Measurements from ENCODE around the gene ANKDD1B.

Gene ANKDD1B

DNA sequence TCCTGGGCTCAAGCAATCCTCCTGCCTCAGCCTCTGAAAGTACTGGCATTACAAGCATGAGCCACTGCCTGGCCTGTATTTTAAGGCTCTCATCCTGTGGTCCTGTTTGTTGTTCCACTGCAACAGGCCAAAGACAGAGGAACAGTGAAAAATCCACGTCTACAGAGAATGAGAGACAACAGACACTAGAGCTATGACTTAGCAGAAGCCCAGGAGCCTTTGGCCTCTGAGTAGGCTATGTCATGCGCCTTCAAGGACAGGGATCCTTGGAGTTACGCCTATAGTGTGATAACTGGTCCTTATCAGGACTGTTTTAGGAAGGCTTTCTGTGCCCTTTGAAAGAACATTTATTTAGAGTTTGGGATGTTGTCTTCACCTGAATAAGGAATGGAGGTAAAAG is 95.5 kb downstream of the ANKDD1B start:
- TF ChIP-seq FOXM1 (IDR thresholded peaks at IDR 0.05; ENCODE audit: borderline replicate concordance, low read depth) (no peak), NFIC (IDR thresholded peaks at IDR 0.05) (no peak), TEAD4 (IDR thresholded peaks at IDR 0.05) (no peak)
- TF ChIP-seq, protein P1, sequence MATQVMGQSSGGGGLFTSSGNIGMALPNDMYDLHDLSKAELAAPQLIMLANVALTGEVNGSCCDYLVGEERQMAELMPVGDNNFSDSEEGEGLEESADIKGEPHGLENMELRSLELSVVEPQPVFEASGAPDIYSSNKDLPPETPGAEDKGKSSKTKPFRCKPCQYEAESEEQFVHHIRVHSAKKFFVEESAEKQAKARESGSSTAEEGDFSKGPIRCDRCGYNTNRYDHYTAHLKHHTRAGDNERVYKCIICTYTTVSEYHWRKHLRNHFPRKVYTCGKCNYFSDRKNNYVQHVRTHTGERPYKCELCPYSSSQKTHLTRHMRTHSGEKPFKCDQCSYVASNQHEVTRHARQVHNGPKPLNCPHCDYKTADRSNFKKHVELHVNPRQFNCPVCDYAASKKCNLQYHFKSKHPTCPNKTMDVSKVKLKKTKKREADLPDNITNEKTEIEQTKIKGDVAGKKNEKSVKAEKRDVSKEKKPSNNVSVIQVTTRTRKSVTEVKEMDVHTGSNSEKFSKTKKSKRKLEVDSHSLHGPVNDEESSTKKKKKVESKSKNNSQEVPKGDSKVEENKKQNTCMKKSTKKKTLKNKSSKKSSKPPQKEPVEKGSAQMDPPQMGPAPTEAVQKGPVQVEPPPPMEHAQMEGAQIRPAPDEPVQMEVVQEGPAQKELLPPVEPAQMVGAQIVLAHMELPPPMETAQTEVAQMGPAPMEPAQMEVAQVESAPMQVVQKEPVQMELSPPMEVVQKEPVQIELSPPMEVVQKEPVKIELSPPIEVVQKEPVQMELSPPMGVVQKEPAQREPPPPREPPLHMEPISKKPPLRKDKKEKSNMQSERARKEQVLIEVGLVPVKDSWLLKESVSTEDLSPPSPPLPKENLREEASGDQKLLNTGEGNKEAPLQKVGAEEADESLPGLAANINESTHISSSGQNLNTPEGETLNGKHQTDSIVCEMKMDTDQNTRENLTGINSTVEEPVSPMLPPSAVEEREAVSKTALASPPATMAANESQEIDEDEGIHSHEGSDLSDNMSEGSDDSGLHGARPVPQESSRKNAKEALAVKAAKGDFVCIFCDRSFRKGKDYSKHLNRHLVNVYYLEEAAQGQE (IDR thresholded peaks at IDR 0.05; ENCODE audit: low read depth), result no peak

DNA sequence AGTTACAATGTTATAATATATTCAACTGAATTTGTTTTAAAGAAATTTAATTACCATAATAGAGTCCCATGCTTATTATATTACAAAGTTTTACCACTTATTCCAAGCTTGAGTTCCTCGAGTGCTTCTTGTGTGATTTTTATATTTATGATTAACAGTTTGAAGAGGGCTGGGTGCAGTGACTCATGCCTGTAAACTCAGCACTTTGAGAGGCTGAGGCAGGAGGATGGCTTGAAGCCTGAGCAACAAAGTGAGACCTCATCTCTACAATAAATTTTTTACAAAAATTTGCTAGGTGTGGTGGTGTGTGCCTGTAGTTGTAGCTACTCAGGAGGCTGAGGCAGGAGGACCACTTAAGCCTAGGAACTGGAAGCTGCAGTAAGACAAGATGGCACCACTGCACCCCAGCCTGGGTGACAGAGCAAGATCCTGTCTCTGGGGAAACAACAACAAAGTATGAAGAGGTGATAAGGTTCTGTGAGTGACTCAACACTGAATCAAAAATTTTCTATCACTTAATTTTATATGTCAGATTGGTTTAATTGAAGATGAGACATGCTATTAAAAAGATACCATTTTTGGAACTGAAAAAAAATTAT is 96.8 kb downstream of the ANKDD1B start:
- TF ChIP-seq TCF12 (IDR thresholded peaks at IDR 0.05; ENCODE audit: low read depth), result no peak

DNA sequence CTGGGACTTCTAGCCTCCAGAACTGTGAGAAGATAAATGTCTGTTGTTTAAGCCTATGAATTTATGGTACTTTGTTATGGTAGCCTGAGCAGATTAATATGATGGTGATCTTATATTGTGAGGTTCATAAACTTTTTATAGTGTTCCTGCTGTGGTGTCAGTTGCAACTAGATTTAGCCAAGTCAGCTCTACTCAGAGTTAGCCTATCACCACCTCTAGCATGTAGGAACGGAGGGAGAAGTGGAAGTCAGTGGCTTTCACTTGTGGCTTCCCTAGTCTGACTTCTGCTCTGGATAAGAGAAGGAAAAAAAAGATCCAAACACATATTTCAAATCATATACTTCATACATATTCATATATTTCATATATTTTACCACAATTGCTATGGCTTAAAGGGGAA is 99.4 kb downstream of the ANKDD1B start:
- TF ChIP-seq NFIC (IDR thresholded peaks at IDR 0.05) (no peak), ZBTB7A (IDR thresholded peaks at IDR 0.05; ENCODE audit: low read depth) (no peak), MAX (IDR thresholded peaks at IDR 0.05) (no peak), CEBPB (IDR thresholded peaks at IDR 0.05) (no peak), EGR1 (IDR thresholded peaks at IDR 0.05) (no peak), TAF1 (IDR thresholded peaks at IDR 0.05; ENCODE audit: low read depth) (no peak), TEAD4 (IDR thresholded peaks at IDR 0.05) (no peak), RAD21 (IDR thresholded peaks at IDR 0.05; ENCODE audit: low read depth) (no peak)
- TF ChIP-seq, protein P2, sequence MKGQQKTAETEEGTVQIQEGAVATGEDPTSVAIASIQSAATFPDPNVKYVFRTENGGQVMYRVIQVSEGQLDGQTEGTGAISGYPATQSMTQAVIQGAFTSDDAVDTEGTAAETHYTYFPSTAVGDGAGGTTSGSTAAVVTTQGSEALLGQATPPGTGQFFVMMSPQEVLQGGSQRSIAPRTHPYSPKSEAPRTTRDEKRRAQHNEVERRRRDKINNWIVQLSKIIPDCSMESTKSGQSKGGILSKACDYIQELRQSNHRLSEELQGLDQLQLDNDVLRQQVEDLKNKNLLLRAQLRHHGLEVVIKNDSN (IDR thresholded peaks at IDR 0.05), result no peak

GRCh38 chr5:75711151-75711550 is 99.9 kb downstream of the ANKDD1B start:
- TF ChIP-seq EP300 (IDR thresholded peaks at IDR 0.05; ENCODE audit: borderline replicate concordance) (no peak), CEBPB (IDR thresholded peaks at IDR 0.05) (no peak)

- no peak for TF ChIP-seq FOXM1 (IDR thresholded peaks at IDR 0.05; ENCODE audit: borderline replicate concordance, low read depth)
- no peak for TF ChIP-seq NFIC (IDR thresholded peaks at IDR 0.05)
- TF ChIP-seq EP300 (IDR thresholded peaks at IDR 0.05; ENCODE audit: borderline replicate concordance), result no peak
- no peak for TF ChIP-seq MAX (IDR thresholded peaks at IDR 0.05)
- no peak for TF ChIP-seq YY1 (IDR thresholded peaks at IDR 0.05; ENCODE audit: low read depth)
- no peak for TF ChIP-seq TAF1 (IDR thresholded peaks at IDR 0.05; ENCODE audit: low read depth)
- no peak for TF ChIP-seq RAD21 (IDR thresholded peaks at IDR 0.05; ENCODE audit: low read depth)
- no peak for TF ChIP-seq TCF12 (IDR thresholded peaks at IDR 0.05; ENCODE audit: low read depth)
- TF ChIP-seq EGR1 (IDR thresholded peaks at IDR 0.05), result no peak
Measured at GRCh38 chr5:75712091-75712490, 100.8 kb downstream of the ANKDD1B start.

DNA sequence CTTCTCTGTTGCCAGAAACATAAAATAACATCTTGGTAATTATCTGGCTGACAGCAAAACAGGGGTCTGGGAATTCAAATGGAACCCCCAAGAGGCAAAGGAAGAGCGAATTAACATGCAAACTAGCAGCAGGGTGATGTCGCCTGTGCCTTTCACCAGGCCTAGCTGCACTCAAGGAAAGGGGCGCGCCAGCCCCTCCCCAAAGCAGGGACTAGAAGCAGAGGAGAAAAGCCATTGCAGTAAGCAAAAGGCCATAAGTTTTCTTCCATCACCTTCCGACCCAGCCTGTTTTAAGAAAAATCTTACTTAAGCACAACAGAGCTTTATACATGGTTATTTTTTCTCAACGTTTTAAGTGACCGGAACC is 105.4 kb downstream of the ANKDD1B start:
- TF ChIP-seq TEAD4 (IDR thresholded peaks at IDR 0.05) (no peak), EGR1 (IDR thresholded peaks at IDR 0.05) (no peak), TAF1 (IDR thresholded peaks at IDR 0.05; ENCODE audit: low read depth) (no peak), MAX (IDR thresholded peaks at IDR 0.05) (no peak), NFIC (IDR thresholded peaks at IDR 0.05) (no peak), RAD21 (IDR thresholded peaks at IDR 0.05; ENCODE audit: low read depth) (no peak), CEBPB (IDR thresholded peaks at IDR 0.05) (no peak), CREB1 (IDR thresholded peaks at IDR 0.05; ENCODE audit: low read depth) (no peak), YY1 (IDR thresholded peaks at IDR 0.05; ENCODE audit: low read depth) (no peak), TCF12 (IDR thresholded peaks at IDR 0.05; ENCODE audit: low read depth) (no peak), FOXM1 (IDR thresholded peaks at IDR 0.05; ENCODE audit: borderline replicate concordance, low read depth) (no peak), ZBTB7A (IDR thresholded peaks at IDR 0.05; ENCODE audit: low read depth) (no peak), EP300 (IDR thresholded peaks at IDR 0.05; ENCODE audit: borderline replicate concordance) (no peak)
- TF ChIP-seq, protein P1 (IDR thresholded peaks at IDR 0.05; ENCODE audit: low read depth), result no peak
- TF ChIP-seq, protein P2 (IDR thresholded peaks at IDR 0.05), result no peak

Data from Ishikawa (cell line).